ENCODE results near the gene AHCY.
"Not testable (repeated sequence)": the region's sequence is repeated elsewhere in the genome, so short reads cannot be mapped to it uniquely, and the experiment has no call there.

Gene AHCY

DNA sequence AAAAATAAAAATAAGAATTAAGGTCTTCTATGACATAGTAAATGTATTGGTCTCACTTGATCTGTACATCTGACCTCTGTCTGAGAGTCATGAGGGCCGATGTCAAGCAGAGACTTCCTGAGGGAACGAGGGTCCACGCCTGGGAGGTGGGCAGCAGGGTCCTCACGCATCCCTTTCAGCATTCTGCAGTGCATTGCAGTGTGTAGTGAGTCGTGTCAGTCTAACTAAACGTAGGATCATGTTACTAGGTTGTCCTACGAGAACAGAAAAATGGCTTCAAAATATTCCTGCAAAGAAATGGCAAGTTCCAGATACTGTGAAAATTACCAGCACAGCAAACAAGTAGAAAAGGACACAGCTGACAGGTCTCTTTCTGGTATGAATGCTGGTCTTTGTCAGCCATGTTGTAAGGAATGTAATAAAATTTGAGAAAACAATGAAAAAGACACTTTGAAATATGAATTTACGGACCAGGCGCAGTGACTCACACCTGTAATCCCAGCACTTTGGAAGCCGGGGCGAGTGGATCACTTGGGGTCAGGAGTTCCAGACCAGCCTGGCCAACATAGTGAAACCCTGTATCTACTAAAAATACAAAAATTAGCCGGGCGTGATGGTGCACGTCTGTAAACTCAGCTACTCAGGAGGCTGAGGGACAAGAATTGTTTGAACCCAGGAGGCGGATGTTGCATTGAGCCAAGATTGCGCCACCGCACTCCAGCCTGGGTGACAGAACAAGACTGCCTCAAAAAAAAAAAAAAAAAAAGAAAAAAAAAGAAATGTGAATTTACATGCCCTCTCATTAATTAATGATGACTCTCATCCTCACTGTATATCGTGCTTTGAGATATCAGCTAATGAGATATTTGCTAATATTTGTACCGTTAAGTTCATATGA, 2.4 kb upstream of the AHCY start:
- Histone ChIP-seq H3K27ac (ENCODE audit: low read depth, low read length) (no peak overlapping the region), H3K9ac (ENCODE audit: low read depth, low read length) (no peak overlapping the region), H3K27me3 (ENCODE audit: insufficient read depth, low read length) (peaks cover 4% of the 10 kb centered on the region; the same call in 1 of the 2 replicates), H3K4me3 (ENCODE audit: low read length) (no peak overlapping the region), H3K4me1 (ENCODE audit: insufficient read depth, low read length) (peaks cover 13% of the 10 kb centered on the region), H3K9me3 (ENCODE audit: insufficient read depth, low read depth, low read length) (no peaks in the 10 kb centered on the region), H3K36me3 (ENCODE audit: insufficient read depth, low read length) (peaks cover 4% of the 10 kb centered on the region; the same call in 1 of the 2 replicates)
- WGBS = 91% methylated on average over 17 of the region's 19 CpGs

DNA sequence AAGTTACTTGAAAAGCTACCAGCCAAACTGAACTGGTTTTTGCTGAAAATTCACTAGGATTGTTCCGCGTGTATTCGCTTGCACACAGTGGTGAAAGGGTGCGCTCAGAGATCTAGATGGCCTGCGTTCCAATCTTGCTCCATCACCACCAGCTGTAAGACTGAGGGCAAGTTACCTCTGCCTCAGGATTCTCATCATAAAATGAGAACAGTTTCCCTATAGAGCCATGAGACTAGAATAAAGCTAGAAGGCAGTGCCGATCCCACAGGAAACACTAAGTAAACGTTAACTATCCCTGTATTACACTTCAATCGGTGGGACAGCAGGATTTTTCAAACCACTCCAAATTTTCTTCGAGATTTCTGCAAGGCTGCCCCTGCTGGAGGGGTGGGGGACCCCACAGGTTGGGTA, 838 bp downstream of the AHCY start:
- Histone ChIP-seq H3K27ac (ENCODE audit: low read depth, low read length) (peak overlapping the region; percentile 95), H3K4me1 (ENCODE audit: insufficient read depth, low read length) (peaks cover 13% of the 10 kb centered on the region)
- WGBS = 37% methylated on average over 9 of the region's 9 CpGs

GRCh38 chr20:34301587-34302311, 1.4 kb downstream of the AHCY start:
- no peak overlapping the region for H3K27ac ChIP-seq (ENCODE audit: low read depth, low read length)
- H3K9me3 ChIP-seq (ENCODE audit: insufficient read depth, low read depth, low read length) = no peaks in the 10 kb centered on the region
- peaks cover 21% of the 10 kb centered on the region for H3K36me3 ChIP-seq (ENCODE audit: insufficient read depth, low read length)
- peak overlapping the region; percentile 93 for H3K4me3 ChIP-seq (ENCODE audit: low read length)
- peak overlapping the region; percentile 96 for H3K9ac ChIP-seq (ENCODE audit: low read depth, low read length)
- 93% methylated on average over 17 of the region's 17 CpGs for WGBS
- peaks cover 13% of the 10 kb centered on the region for H3K4me1 ChIP-seq (ENCODE audit: insufficient read depth, low read length)
- no peaks in the 10 kb centered on the region for H3K27me3 ChIP-seq (ENCODE audit: insufficient read depth, low read length)

More for the DNA sequence above, 838 bp downstream of the AHCY start:
- Histone ChIP-seq H3K9ac (ENCODE audit: low read depth, low read length) (peak overlapping the region; percentile 96), H3K36me3 (ENCODE audit: insufficient read depth, low read length) (peaks cover 18% of the 10 kb centered on the region), H3K27me3 (ENCODE audit: insufficient read depth, low read length) (no peaks in the 10 kb centered on the region), H3K9me3 (ENCODE audit: insufficient read depth, low read depth, low read length) (no peaks in the 10 kb centered on the region), H3K4me3 (ENCODE audit: low read length) (peak overlapping the region; percentile 93)

DNA sequence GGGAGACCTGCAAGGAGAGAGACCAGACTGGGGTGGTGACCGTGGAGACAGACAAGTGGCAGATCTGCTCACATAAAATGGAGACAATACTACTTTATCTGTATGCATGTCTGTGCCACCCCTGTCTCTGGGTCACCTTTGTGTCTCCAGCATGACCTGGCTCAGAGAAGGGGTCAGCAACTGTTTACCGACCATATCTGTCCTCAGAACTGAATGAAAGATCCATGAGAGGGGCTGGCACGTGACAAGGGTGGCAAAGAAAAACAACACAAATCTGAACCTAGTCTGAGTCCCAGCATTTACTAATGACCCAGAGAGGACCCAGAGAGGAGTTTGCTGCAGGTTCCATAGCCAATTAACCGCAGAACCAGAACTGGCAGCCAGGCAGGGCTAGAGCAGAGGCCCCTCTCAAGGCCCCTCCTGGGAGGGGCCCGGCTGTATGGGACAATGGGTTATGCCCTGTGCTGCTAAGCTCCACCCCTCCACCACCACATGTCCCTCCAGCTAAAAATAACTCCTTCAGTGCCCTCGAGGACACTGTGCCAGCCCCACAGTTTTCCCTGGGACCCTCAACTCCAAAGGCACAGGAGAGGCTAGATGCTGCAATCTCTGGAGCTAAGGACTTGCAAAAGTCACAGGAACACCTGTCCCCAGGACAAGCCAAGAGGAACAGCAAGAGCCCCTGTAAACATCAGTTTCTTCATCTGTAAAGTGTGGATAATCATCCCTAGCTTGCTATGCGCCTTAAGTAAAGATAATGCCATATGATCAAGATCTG, 2.2 kb downstream of the AHCY start:
- Histone ChIP-seq H3K9me3 (ENCODE audit: insufficient read depth, low read depth, low read length) (no peaks in the 10 kb centered on the region), H3K27ac (ENCODE audit: low read depth, low read length) (no peak overlapping the region; the same call in 1 of the 2 replicates), H3K4me1 (ENCODE audit: insufficient read depth, low read length) (peaks cover 13% of the 10 kb centered on the region), H3K9ac (ENCODE audit: low read depth, low read length) (no peak overlapping the region), H3K27me3 (ENCODE audit: insufficient read depth, low read length) (no peaks in the 10 kb centered on the region), H3K36me3 (ENCODE audit: insufficient read depth, low read length) (peaks cover 29% of the 10 kb centered on the region), H3K4me3 (ENCODE audit: low read length) (peak overlapping the region; percentile 93)
- WGBS = 86% methylated on average over 7 of the region's 7 CpGs

DNA sequence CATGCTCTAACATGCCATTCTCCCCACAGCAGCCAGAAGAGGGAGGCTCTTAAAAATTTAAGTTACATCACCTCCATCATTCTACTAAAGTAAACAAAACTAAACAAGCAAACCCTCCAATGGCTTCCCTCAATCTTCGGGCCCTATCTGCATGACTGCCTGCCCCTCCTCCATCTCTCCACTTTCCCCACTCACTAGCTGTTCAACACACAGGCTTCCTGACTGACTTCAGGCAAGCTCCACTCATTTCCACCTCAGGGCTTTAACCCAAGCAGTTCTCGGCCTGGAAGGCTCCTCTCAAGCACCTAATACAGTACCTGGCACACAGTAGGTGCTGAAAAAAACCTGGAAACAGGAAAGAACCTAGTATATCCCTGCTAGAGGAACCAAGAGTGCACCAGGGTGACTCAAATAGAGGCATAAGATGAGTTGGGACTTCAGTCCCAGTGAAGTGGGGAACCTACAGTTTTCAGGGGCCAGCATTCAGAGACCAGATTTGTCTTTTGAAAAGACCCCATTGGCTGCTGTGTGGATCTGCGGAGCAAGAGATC, 2.8 kb downstream of the AHCY start:
- no peak overlapping the region for H3K27ac ChIP-seq (ENCODE audit: low read depth, low read length)
- 87% methylated on average over 3 of the region's 3 CpGs for WGBS
- H3K27me3 ChIP-seq (ENCODE audit: insufficient read depth, low read length) = no peaks in the 10 kb centered on the region
- H3K9me3 ChIP-seq (ENCODE audit: insufficient read depth, low read depth, low read length) = no peaks in the 10 kb centered on the region
- H3K4me3 ChIP-seq (ENCODE audit: low read length) = no peak overlapping the region
- H3K4me1 ChIP-seq (ENCODE audit: insufficient read depth, low read length) = peaks cover 13% of the 10 kb centered on the region
- peaks cover 35% of the 10 kb centered on the region for H3K36me3 ChIP-seq (ENCODE audit: insufficient read depth, low read length)
- no peak overlapping the region for H3K9ac ChIP-seq (ENCODE audit: low read depth, low read length)

DNA sequence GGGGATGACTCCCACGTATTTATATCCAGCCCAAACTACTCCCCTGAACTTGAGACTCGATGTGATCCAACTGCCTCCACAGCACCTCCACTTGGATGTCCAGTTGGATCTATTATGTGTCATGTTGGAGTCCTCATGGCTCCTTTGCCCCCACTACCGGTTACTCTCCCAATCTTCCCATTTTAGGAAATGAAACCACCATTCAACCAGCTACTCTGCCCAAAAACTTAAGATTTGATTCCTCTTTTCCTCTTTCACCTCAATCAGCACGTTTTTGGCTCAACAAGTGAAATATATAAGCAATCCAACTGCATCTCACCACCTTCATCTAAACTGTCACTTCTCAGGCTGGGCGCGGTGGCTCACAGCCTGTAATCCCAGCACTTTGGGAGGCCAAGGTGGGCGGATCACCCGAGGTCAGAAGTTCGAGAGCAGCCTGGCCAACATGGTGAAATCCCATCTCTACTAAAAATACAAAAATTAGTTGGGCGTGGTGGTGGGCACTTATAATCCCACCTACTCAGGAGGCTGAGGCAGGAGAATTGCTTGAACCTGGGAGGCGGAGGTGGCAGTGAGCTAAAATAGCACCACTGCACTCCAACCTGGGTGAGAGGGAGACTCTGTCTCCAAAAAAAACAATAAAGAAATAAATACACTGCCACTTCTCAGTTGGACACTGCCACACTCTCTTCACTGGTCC, 3.4 kb downstream of the AHCY start:
- WGBS = 87% methylated on average over 11 of the region's 11 CpGs

GRCh38 chr20:34298294-34298784, 4.8 kb downstream of the AHCY start:
- not testable (repeated sequence) for H3K27ac ChIP-seq (ENCODE audit: low read depth, low read length); H3K9ac ChIP-seq (ENCODE audit: low read depth, low read length); H3K4me3 ChIP-seq (ENCODE audit: low read length); H3K27me3 ChIP-seq (ENCODE audit: insufficient read depth, low read length); H3K9me3 ChIP-seq (ENCODE audit: insufficient read depth, low read depth, low read length)
- H3K36me3 ChIP-seq (ENCODE audit: insufficient read depth, low read length) = peaks cover 55% of the 10 kb centered on the region
- H3K4me1 ChIP-seq (ENCODE audit: insufficient read depth, low read length) = peaks cover 13% of the 10 kb centered on the region
- 80% methylated on average over 1 of the region's 15 CpGs for WGBS

More for the DNA sequence above, 3.4 kb downstream of the AHCY start:
- peaks cover 42% of the 10 kb centered on the region for H3K36me3 ChIP-seq (ENCODE audit: insufficient read depth, low read length)
- no peaks in the 10 kb centered on the region for H3K9me3 ChIP-seq (ENCODE audit: insufficient read depth, low read depth, low read length)
- no peaks in the 10 kb centered on the region for H3K27me3 ChIP-seq (ENCODE audit: insufficient read depth, low read length)
- H3K4me3 ChIP-seq (ENCODE audit: low read length) = no peak overlapping the region
- H3K9ac ChIP-seq (ENCODE audit: low read depth, low read length) = no peak overlapping the region
- no peak overlapping the region for H3K27ac ChIP-seq (ENCODE audit: low read depth, low read length)
- H3K4me1 ChIP-seq (ENCODE audit: insufficient read depth, low read length) = peaks cover 13% of the 10 kb centered on the region

- peaks cover 74% of the 10 kb centered on the region for H3K36me3 ChIP-seq (ENCODE audit: insufficient read depth, low read length)
- 89% methylated on average over 2 of the region's 3 CpGs for WGBS
- H3K4me1 ChIP-seq (ENCODE audit: insufficient read depth, low read length) = peaks cover 8% of the 10 kb centered on the region
Measured at GRCh38 chr20:34296468-34296867, 6.7 kb downstream of the AHCY start.

DNA sequence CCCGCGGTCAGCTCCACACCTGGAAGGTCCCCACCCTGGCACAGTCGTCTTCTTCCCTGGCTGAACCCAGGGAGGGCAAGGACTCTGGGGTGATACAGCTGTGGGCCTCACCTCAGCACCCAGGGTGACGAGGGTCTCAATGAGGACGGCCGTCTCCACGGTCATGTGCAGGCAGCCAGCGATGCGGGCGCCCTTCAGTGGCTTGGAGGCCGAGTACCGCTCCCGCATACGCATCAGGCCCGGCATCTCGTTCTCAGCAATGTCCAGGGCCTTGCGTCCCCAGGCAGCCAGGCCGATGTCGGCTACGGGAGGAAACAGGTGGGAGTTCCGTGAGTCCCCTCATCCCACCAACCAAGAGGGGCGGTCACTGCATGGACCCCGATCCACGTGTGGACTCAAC, 7.9 kb downstream of the AHCY start:
- 94% methylated on average over 24 of the region's 24 CpGs for WGBS
- Histone ChIP-seq H3K9me3 (ENCODE audit: insufficient read depth, low read depth, low read length) (no peaks in the 10 kb centered on the region), H3K27me3 (ENCODE audit: insufficient read depth, low read length) (no peaks in the 10 kb centered on the region), H3K27ac (ENCODE audit: low read depth, low read length) (no peak overlapping the region), H3K4me3 (ENCODE audit: low read length) (no peak overlapping the region), H3K4me1 (ENCODE audit: insufficient read depth, low read length) (no peaks in the 10 kb centered on the region; the same call in 1 of the 2 replicates), H3K9ac (ENCODE audit: low read depth, low read length) (no peak overlapping the region), H3K36me3 (ENCODE audit: insufficient read depth, low read length) (peaks cover 78% of the 10 kb centered on the region)

More at GRCh38 chr20:34296468-34296867, 6.7 kb downstream of the AHCY start:
- Histone ChIP-seq H3K9me3 (ENCODE audit: insufficient read depth, low read depth, low read length) (no peaks in the 10 kb centered on the region), H3K27ac (ENCODE audit: low read depth, low read length) (no peak overlapping the region), H3K27me3 (ENCODE audit: insufficient read depth, low read length) (no peaks in the 10 kb centered on the region), H3K4me3 (ENCODE audit: low read length) (no peak overlapping the region), H3K9ac (ENCODE audit: low read depth, low read length) (no peak overlapping the region)

GRCh38 chr20:34294563-34294962, 8.6 kb downstream of the AHCY start:
- Histone ChIP-seq H3K4me1 (ENCODE audit: insufficient read depth, low read length) (no peaks in the 10 kb centered on the region), H3K27me3 (ENCODE audit: insufficient read depth, low read length) (no peaks in the 10 kb centered on the region), H3K9me3 (ENCODE audit: insufficient read depth, low read depth, low read length) (no peaks in the 10 kb centered on the region), H3K36me3 (ENCODE audit: insufficient read depth, low read length) (peaks cover 80% of the 10 kb centered on the region), H3K4me3 (ENCODE audit: low read length) (no peak overlapping the region), H3K27ac (ENCODE audit: low read depth, low read length) (no peak overlapping the region), H3K9ac (ENCODE audit: low read depth, low read length) (no peak overlapping the region)
- WGBS = 93% methylated on average over 7 of the region's 7 CpGs

All from HUES64 (cell line).